IPS-20b (cell line): ENCODE measurements around the gene EMC1.
"Not testable (repeated sequence)": the region's sequence is repeated elsewhere in the genome, so short reads cannot be mapped to it uniquely, and the experiment has no call there.

Experiments used
- H3K27ac ChIP-seq: one replicate; pipeline ENCODE4 v1.5.1; 2013; ENCODE audit warnings: low read length
- H3K27me3 ChIP-seq: 2 replicates; pipeline ENCODE4 v1.6.1; 2013; ENCODE audit warnings: mild to moderate bottlenecking, low read length, inconsistent platforms; ENCODE audit not compliant: insufficient read depth
- H3K36me3 ChIP-seq: 2 replicates; pipeline ENCODE4 v1.6.1; 2013; ENCODE audit warnings: low read depth, mild to moderate bottlenecking, inconsistent platforms, low read length, moderate library complexity; ENCODE audit not compliant: insufficient read depth
- H3K4me1 ChIP-seq: 2 replicates; pipeline ENCODE4 v1.6.1; 2013; ENCODE audit warnings: mild to moderate bottlenecking, control low read depth, inconsistent platforms, low read length, moderate library complexity; ENCODE audit not compliant: insufficient read depth
- H3K4me3 ChIP-seq: 2 replicates; pipeline ENCODE4 v1.5.1; 2013; ENCODE audit warnings: mild to moderate bottlenecking, low read length, inconsistent platforms
- H3K9ac ChIP-seq: 2 replicates; pipeline ENCODE4 v1.6.1; 2013; ENCODE audit warnings: low read depth, mild to moderate bottlenecking, inconsistent platforms, low read length, moderate library complexity
- H3K9me3 ChIP-seq: 2 replicates; pipeline ENCODE4 v1.6.1; 2013; ENCODE audit warnings: mild to moderate bottlenecking, low read depth, low read length, inconsistent platforms; ENCODE audit not compliant: insufficient read depth

Gene EMC1

DNA sequence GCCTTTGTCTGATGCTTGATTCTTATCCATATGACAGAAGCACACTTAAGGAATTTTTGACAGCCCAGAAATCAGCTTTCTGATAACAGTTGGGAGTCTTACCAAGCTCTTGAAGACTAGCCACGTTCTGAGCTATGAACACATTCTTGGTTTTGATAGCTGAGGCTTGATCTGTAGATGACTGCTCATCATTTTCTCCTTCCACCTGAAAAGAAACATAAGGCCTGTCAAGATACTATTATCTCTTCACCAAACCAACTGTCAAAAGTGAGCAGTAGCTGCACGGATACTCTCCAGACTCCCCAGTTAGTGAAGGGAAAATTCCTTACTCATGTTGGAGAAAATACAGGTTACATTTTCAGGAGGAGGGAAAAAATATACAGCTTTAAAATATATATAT is 53.5 kb downstream of the EMC1 start:
- Histone ChIP-seq H3K9me3 (no peaks in the 10 kb centered on the region), H3K36me3 (peaks cover 79% of the 10 kb centered on the region), H3K4me3 (no peak overlapping the region), H3K27ac (no peak overlapping the region), H3K4me1 (no peaks in the 10 kb centered on the region), H3K9ac (no peak overlapping the region), H3K27me3 (no peaks in the 10 kb centered on the region)

DNA sequence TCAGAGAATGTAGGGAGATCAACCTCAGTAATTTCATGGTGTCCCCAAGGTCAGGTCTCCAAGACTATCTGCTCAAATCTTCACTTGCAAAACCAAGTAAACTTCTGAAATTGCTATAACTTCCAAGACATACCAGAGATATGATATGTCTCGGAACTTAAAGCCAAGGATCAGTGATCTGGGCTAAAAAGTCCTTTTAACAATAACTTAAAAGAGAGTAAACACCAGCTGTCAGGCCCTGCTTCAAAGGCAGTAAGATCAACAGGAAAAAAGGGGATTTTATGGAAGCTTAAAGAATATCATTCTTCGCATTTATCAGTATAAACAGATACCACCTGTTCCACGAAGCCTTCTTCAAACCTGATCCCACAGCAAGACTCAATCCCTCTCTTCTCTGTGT is 55.0 kb downstream of the EMC1 start:
- no peak overlapping the region for H3K4me3 ChIP-seq
- no peaks in the 10 kb centered on the region for H3K9me3 ChIP-seq
- H3K4me1 ChIP-seq = no peaks in the 10 kb centered on the region
- peaks cover 90% of the 10 kb centered on the region for H3K36me3 ChIP-seq
- no peak overlapping the region for H3K9ac ChIP-seq
- no peaks in the 10 kb centered on the region for H3K27me3 ChIP-seq
- H3K27ac ChIP-seq = no peak overlapping the region

DNA sequence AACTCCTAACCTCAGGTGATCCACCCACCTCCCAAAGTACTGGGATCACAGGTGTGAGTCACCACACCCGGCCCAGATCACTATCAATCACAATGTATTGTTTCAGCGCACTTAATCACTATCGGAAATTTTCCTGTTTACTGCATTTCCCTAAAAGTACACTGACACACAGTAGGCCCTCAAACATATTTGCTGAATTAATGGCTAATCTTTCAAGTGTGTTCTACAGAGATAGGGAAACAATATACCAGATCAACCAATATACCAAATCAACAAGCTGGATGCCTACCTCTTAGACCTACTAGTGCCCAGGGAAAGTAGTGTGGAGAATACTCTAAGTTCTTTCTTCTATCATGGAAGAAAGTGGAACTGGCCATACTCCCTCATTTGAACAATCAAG is 58.3 kb downstream of the EMC1 start:
- no peak overlapping the region for H3K4me3 ChIP-seq

DNA sequence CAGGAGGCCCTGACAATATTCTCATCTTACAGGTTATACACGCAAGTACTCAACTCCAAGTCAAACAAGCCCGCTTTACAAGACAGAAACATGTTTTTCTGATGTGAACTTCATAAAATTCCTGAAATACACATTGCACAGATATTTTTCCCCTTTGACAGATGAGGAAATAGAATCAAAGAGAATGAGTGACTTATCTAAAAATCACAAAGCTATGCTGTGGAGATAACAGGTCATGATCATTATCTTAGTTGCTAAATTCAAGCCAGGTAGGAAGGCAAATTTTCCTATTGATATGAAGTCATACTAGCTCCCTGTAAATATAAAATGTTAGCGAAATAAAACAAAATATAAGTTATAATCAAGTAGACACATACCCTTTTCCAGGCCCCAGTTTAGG is 59.5 kb downstream of the EMC1 start:
- H3K27ac ChIP-seq = no peak overlapping the region

More for the DNA sequence above, 58.3 kb downstream of the EMC1 start:
- no peak overlapping the region for H3K27ac ChIP-seq
- H3K27me3 ChIP-seq = no peaks in the 10 kb centered on the region
- H3K4me1 ChIP-seq = no peaks in the 10 kb centered on the region
- no peaks in the 10 kb centered on the region for H3K9me3 ChIP-seq
- peaks cover 88% of the 10 kb centered on the region for H3K36me3 ChIP-seq
- no peak overlapping the region for H3K9ac ChIP-seq

DNA sequence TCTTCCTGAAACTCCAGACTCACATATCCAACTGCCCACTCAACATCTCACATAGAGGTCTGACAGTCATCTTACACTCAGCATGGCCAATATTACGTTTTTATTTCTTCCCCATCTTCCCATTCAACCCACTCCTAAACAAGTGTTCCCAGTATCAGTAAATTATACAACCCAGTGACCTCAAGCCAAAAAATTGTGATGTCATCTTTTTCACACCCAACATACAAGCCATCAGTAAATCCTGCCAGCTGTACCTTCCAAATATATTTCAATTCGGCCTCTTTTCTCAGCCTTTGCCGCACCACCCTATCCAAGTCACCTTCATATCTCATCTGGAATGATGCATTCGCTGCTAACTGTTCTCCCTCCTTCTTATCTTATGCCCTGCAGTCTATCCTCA is 60.9 kb downstream of the EMC1 start:
- Histone ChIP-seq H3K4me3 (no peak overlapping the region), H3K4me1 (no peaks in the 10 kb centered on the region), H3K9ac (no peak overlapping the region), H3K27me3 (no peaks in the 10 kb centered on the region), H3K9me3 (no peaks in the 10 kb centered on the region), H3K36me3 (peaks cover 87% of the 10 kb centered on the region), H3K27ac (no peak overlapping the region)

More for the DNA sequence above, 59.5 kb downstream of the EMC1 start:
- Histone ChIP-seq H3K36me3 (peaks cover 87% of the 10 kb centered on the region), H3K9me3 (no peaks in the 10 kb centered on the region), H3K27me3 (no peaks in the 10 kb centered on the region), H3K9ac (no peak overlapping the region), H3K4me1 (no peaks in the 10 kb centered on the region), H3K4me3 (no peak overlapping the region)

DNA sequence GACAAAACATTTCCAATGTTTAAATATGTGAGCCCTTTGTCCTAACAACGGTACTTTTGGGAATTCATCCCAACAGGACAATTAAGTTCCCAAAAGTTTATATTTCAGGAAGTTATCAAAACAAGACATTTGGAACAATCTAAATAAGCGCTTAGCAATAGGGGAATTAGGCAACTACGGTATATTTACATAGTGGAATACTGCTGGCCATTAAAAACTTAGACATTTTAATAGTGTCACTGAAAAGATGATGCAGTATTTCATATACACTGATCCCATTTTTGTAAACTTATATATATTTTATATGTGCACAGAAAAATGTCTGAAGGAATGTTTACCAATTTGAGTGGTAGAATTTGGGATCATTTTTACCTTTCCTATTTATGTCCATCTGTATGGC is 62.1 kb downstream of the EMC1 start:
- Histone ChIP-seq H3K27me3 (no peaks in the 10 kb centered on the region), H3K4me3 (no peak overlapping the region), H3K27ac (no peak overlapping the region), H3K4me1 (no peaks in the 10 kb centered on the region), H3K9ac (no peak overlapping the region), H3K36me3 (peaks cover 96% of the 10 kb centered on the region), H3K9me3 (no peaks in the 10 kb centered on the region)

DNA sequence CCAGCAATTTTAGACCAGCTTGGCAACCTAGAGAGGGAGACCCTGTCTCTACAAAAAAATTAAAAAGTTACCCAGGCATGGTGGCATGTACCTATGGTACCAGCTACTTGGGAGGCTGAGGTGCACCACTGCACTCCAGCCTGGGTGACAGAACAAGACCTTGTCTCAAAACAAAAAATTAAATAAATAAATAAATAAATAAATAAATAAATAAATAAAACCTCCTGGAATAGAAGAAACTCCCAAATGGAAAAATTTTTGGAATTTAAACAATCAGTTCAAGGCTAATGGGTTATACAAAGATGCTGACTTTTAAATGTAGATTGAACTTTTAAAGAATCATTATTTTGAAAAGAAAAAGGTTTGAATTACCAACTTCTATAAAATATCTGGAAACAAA is 63.5 kb downstream of the EMC1 start:
- Histone ChIP-seq H3K4me1 (no peaks in the 10 kb centered on the region), H3K27me3 (no peaks in the 10 kb centered on the region), H3K9ac (no peak overlapping the region), H3K9me3 (no peaks in the 10 kb centered on the region), H3K27ac (no peak overlapping the region), H3K4me3 (no peak overlapping the region), H3K36me3 (peaks cover 96% of the 10 kb centered on the region)

DNA sequence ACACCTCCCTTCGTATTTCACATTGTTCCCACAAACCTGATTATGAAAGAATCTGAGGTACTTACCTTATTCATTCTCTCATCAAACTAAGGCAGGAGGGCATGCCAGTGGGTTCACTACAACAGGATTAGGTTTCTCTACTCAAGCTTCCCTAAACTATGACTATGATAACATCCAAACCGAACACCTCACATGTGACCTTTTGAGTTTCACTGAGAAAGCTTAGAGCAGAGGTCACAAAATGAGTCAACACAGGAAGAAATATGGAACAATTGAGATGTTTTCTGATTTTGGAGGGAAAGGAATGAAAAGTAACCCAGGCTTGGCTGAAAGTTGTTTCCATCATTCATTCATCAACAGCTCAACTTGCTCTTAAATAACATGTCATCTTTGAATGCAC is 65.3 kb downstream of the EMC1 start:
- Histone ChIP-seq H3K9ac (no peak overlapping the region), H3K9me3 (no peaks in the 10 kb centered on the region), H3K4me3 (no peak overlapping the region), H3K4me1 (no peaks in the 10 kb centered on the region), H3K27ac (no peak overlapping the region), H3K36me3 (peaks cover 97% of the 10 kb centered on the region), H3K27me3 (no peaks in the 10 kb centered on the region)

DNA sequence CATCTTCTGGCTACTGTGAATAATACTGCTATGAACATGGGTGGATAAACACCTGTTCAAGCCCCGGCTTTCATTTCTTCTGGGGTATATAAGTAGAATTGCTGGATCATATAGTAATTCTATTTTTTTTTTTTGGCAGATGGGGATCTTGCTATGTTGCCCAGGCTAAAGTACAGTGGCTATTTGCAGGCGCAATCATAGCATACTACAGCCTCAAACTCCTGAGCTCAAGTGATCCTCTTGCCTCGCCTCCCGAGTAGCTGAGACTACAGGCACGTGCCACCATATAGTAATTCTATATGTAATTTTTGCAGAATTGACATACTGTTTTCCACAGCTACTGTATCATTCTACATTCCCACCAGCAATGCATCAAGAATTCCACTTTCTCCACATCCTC is 69.1 kb downstream of the EMC1 start:
- no peaks in the 10 kb centered on the region for H3K27me3 ChIP-seq
- no peak overlapping the region for H3K9ac ChIP-seq
- no peak overlapping the region for H3K27ac ChIP-seq
- no peak overlapping the region for H3K4me3 ChIP-seq
- H3K9me3 ChIP-seq = no peaks in the 10 kb centered on the region
- no peaks in the 10 kb centered on the region for H3K4me1 ChIP-seq
- H3K36me3 ChIP-seq = peaks cover 100% of the 10 kb centered on the region

DNA sequence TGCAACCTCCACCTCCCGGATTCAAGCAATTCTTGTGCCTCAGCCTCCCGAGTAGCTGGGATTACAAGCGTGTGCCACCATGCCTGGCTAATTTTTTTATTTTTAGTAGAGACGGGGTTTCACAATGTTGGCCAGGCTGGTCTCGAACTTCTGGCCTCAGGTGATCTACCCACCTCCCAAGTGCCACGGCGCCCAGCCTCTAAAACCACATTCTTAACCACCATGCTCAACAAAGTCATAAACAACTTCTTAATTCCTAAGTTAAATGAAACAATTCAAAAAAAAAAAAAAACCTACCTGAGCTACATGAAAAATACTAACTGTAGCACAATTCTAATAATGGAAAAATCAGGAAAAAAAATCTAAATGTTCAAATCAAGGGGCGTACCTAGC is 71.1 kb downstream of the EMC1 start:
- not testable (repeated sequence) for H3K4me1 ChIP-seq, H3K9me3 ChIP-seq, H3K27ac ChIP-seq, H3K9ac ChIP-seq, H3K27me3 ChIP-seq, H3K4me3 ChIP-seq
- H3K36me3 ChIP-seq = peaks cover 100% of the 10 kb centered on the region

DNA sequence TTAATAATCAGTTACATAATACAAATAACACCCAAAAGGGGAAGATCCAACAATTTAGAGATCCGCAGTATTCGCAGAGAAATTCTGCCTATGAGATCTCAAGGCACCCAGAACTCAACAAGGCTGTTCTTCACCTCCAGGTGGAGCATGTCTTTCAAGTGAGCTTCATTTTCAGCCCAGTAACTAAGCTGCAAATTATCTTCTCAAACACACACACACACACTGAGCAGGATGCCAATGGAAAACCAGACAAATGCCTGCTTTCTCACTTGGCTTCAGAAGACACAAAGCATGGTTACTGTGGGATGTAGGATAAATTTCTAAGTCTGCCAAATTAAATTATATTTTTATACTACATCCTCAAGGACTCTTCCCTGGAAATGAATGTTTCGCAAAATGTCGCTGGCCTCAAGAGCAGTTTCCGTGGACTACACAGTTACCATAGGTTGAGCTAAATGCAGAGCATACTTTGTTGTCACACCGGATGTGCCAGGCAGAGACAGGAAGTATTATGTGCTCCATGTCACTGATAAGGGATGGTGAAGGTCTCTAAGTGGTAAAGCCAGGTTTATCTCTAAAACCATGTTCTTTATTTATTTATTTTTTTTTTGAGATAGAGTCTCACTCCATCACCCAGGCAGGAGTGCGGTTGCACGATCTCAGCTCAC is 71.6 kb downstream of the EMC1 start:
- Histone ChIP-seq H3K36me3 (peaks cover 100% of the 10 kb centered on the region), H3K4me1 (no peaks in the 10 kb centered on the region), H3K9ac (no peak overlapping the region), H3K27me3 (no peaks in the 10 kb centered on the region), H3K4me3 (no peak overlapping the region), H3K9me3 (no peaks in the 10 kb centered on the region), H3K27ac (no peak overlapping the region)

DNA sequence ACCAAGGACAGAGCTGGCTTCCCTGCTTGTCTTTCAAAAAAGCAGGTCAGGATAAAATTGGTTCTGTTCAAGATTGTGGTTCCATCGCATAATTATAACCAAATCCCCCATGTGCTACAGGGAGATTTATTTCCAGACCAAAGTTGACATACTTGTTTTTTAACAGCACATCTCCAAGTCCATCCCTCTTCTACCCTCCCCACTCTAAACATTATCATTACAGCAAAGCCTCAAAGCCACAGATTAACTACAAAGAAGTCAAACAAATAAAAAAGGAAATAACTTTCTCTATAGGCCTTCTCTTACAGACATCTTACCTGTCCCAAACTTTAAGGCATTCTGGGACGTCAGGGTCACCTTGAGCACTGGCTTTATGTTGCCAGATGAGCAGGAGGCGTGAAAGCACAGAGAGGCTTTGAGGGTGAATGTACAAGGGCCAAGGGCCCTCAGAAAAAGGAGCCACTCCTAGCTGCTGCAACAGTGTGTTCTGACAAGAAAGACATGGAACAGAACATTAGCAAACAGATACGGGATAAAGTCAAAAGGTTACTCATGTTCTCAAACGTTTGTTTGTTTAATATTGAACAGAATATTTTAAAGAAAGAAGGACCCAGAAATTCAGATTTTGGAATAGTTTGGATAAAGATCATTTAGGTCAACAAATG is 72.5 kb downstream of the EMC1 start:
- Histone ChIP-seq H3K4me3 (no peak overlapping the region), H3K27ac (no peak overlapping the region), H3K9ac (no peak overlapping the region), H3K4me1 (no peaks in the 10 kb centered on the region), H3K36me3 (peaks cover 100% of the 10 kb centered on the region), H3K9me3 (no peaks in the 10 kb centered on the region), H3K27me3 (no peaks in the 10 kb centered on the region)
